OCI-LY1 (cell line): Measurements from ENCODE around the gene SLC6A9.

Source experiments
- CTCF ChIP-seq: fragments of 200-600 bp; sonication (generic), shearing (Covaris generic); IDR thresholded peaks from 2 replicates; pipeline ENCODE4 v1.5.1; 2017; ENCODE audit warnings: mild to moderate bottlenecking, antibody characterized with exemption, low read length, moderate library complexity, mixed read lengths
- EZH2 ChIP-seq: fragments of 200-600 bp; sonication (generic), shearing (Covaris generic); IDR thresholded peaks from 2 replicates; pipeline ENCODE4 v1.8.0; 2017; ENCODE audit warnings: borderline replicate concordance, mixed run types, mild to moderate bottlenecking, antibody characterized with exemption, low read length, moderate library complexity, mixed read lengths

- TF ChIP-seq CTCF (no peak), EZH2 (no peak)
Measured at GRCh38 chr1:44016041-44016889, 15.0 kb downstream of the SLC6A9 start.
